ENCODE results near the gene PDE1A. TPM values are rescaled to one million over a fixed set of nuclear protein-coding genes. Genes with fewer than 3 reads are reported as not detected.
A peak's percentile ranks its signal among the peaks of the same experiment; 100 is the strongest.

Gene PDE1A
- total and polyA plus RNA-seq, 7 donors = 0.92 to 4.2 (median 1.8) TPM

GRCh38 chr2:182167882-182168281 lies 259.0 kb downstream of the PDE1A start:
- H3K9me3 ChIP-seq = no peaks in the 10 kb centered on the region
- H3K27ac ChIP-seq = no peak overlapping the region
- no peaks in the 10 kb centered on the region for H3K27me3 ChIP-seq (ENCODE audit: insufficient read depth in 3 of 3, low read length in 2 of 3)
- DNase-seq (no peak), ATAC-seq (peak in 3 of 4 donors; percentile 39 to 65 (median 45))
- H3K36me3 ChIP-seq (ENCODE audit: insufficient read depth in 1 of 2, low read depth in 1 of 2) = no peaks in the 10 kb centered on the region
- no peak overlapping the region for H3K4me3 ChIP-seq
- H3K4me1 ChIP-seq = no peaks in the 10 kb centered on the region
- intact Hi-C loops (cut with DNase I) = no loop called here
- 28 to 39% (median 32%) methylated on average over 4 of the region's 4 CpGs for WGBS, 3 donors
- TF ChIP-seq, protein P1, sequence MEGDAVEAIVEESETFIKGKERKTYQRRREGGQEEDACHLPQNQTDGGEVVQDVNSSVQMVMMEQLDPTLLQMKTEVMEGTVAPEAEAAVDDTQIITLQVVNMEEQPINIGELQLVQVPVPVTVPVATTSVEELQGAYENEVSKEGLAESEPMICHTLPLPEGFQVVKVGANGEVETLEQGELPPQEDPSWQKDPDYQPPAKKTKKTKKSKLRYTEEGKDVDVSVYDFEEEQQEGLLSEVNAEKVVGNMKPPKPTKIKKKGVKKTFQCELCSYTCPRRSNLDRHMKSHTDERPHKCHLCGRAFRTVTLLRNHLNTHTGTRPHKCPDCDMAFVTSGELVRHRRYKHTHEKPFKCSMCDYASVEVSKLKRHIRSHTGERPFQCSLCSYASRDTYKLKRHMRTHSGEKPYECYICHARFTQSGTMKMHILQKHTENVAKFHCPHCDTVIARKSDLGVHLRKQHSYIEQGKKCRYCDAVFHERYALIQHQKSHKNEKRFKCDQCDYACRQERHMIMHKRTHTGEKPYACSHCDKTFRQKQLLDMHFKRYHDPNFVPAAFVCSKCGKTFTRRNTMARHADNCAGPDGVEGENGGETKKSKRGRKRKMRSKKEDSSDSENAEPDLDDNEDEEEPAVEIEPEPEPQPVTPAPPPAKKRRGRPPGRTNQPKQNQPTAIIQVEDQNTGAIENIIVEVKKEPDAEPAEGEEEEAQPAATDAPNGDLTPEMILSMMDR (IDR thresholded peaks at IDR 0.05) = no peak

GRCh38 chr2:182166841-182167240 lies 260.0 kb downstream of the PDE1A start:
- Histone ChIP-seq H3K27me3 (ENCODE audit: insufficient read depth in 3 of 3, low read length in 2 of 3) (no peaks in the 10 kb centered on the region), H3K9me3 (no peaks in the 10 kb centered on the region), H3K4me1 (no peaks in the 10 kb centered on the region), H3K36me3 (ENCODE audit: insufficient read depth in 1 of 2, low read depth in 1 of 2) (no peaks in the 10 kb centered on the region), H3K27ac (no peak overlapping the region), H3K4me3 (no peak overlapping the region)
- intact Hi-C loops (cut with DNase I) = no loop called here
- 65 to 67% (median 65%) methylated on average over 2 of the region's 2 CpGs for WGBS, 3 donors
- no peak for DNase-seq
- TF ChIP-seq, protein P1 (IDR thresholded peaks at IDR 0.05) = no peak
- ATAC-seq = no peak

DNA sequence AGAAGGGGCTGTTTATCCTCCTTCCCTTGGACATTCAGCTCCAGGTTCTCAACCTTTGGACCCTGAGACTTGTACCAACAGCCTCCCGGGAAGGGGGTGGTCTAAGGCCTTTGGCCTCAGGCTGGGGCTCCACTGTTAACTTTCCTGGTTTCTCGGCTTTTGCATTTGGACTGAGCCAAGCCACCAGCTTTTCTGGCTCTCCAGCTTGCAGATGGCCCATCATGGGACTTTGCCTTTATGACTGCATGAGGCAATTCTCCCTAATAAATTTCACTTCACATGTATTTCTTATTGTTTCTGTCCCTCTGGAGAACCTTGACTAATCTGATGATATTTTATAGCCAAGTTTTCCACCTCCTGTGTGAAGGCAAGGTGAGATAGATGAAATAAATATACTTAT lies 260.4 kb downstream of the PDE1A start:
- 76 to 84% (median 78%) methylated on average over 2 of the region's 2 CpGs for WGBS, 3 donors
- TF ChIP-seq, protein P1 (IDR thresholded peaks at IDR 0.05) = no peak

DNA sequence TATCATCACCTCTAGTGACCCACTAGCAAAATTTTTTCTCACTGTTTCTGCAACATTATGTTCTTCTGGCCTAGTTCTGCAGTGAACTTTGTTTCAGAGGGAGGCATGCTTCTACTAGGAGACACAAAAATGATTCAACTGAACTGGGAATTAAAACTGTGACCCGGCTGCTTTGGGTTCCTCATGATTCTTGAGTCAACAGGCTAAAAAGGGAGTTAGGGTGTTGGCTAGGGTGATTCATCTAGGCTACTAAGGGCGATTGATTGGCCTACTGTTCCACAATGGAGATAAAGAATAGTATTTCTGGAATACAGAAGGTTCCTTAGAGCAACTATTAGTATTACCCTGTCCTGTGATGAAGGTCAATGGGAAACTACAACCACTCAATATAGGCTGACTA lies 261.6 kb downstream of the PDE1A start:
- no peak overlapping the region for H3K4me3 ChIP-seq
- TF ChIP-seq, protein P1 (IDR thresholded peaks at IDR 0.05) = no peak
- 77 to 85% (median 83%) methylated on average over 2 of the region's 2 CpGs for WGBS, 3 donors
- H3K27ac ChIP-seq = no peak overlapping the region
- no peaks in the 10 kb centered on the region for H3K36me3 ChIP-seq (ENCODE audit: insufficient read depth in 1 of 2, low read depth in 1 of 2)
- DNase-seq (no peak), ATAC-seq (no peak)
- no peaks in the 10 kb centered on the region for H3K27me3 ChIP-seq (ENCODE audit: insufficient read depth in 3 of 3, low read length in 2 of 3)
- H3K4me1 ChIP-seq = no peaks in the 10 kb centered on the region
- no peaks in the 10 kb centered on the region for H3K9me3 ChIP-seq
- intact Hi-C loops (cut with DNase I) = no loop called here

More for the DNA sequence above, 260.4 kb downstream of the PDE1A start:
- H3K4me3 ChIP-seq = no peak overlapping the region
- intact Hi-C loops (cut with DNase I) = no loop called here
- no peaks in the 10 kb centered on the region for H3K4me1 ChIP-seq
- no peaks in the 10 kb centered on the region for H3K9me3 ChIP-seq
- H3K36me3 ChIP-seq (ENCODE audit: insufficient read depth in 1 of 2, low read depth in 1 of 2) = no peaks in the 10 kb centered on the region
- no peak for DNase-seq
- no peak overlapping the region for H3K27ac ChIP-seq
- no peaks in the 10 kb centered on the region for H3K27me3 ChIP-seq (ENCODE audit: insufficient read depth in 3 of 3, low read length in 2 of 3)
- no peak for ATAC-seq

DNA sequence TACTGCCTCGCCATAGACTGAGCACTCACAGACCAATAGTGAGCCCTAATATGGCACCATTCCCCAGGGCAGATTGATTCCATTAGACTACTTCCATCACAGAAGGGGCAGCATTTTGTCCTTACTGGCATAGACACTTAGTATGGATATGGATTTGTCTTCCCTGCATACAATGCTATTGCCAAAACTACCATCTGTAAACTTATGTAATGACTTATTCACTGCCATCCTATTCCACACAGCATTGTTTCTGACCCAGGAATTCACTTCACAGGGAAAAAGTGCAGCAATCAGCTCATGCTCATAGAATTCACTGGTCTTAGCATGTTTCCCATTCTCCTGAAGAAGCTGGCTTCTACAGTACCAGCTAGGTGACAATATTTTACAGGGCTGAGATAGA lies 262.1 kb downstream of the PDE1A start:
- ATAC-seq (no peak), DNase-seq (no peak)
- H3K4me1 ChIP-seq = no peaks in the 10 kb centered on the region
- TF ChIP-seq, protein P1 (IDR thresholded peaks at IDR 0.05) = no peak
- H3K9me3 ChIP-seq = no peaks in the 10 kb centered on the region
- no peak overlapping the region for H3K4me3 ChIP-seq
- no peaks in the 10 kb centered on the region for H3K36me3 ChIP-seq (ENCODE audit: insufficient read depth in 1 of 2, low read depth in 1 of 2)
- intact Hi-C loops (cut with DNase I) = no loop called here
- no peak overlapping the region for H3K27ac ChIP-seq
- 65 to 71% (median 69%) methylated on average over 1 of the region's 1 CpG for WGBS, 3 donors
- H3K27me3 ChIP-seq (ENCODE audit: insufficient read depth in 3 of 3, low read length in 2 of 3) = no peaks in the 10 kb centered on the region
